GM12878 (cell line): Measurements from ENCODE around the gene RRM2. TPM values are rescaled to one million over a fixed set of nuclear protein-coding genes. Genes with fewer than 3 reads are reported as not detected.
A peak's percentile ranks its signal among the peaks of the same experiment; 100 is the strongest.

Experiments used
- BHLHE40 ChIP-seq, 2 experiments: fragments of 450-650 bp in 1 of 2; IDR thresholded peaks; 2 replicates each; pipeline ENCODE4 v1.6.1; 2011 to 2017; ENCODE audit warnings: low read depth in 2 of 2, borderline replicate concordance in 1 of 2, improper control_type of control experiment in 1 of 2, low read length in 1 of 2, mild to moderate bottlenecking in 1 of 2
- CBFB ChIP-seq: IDR thresholded peaks from 2 replicates; pipeline ENCODE4 v1.6.1; 2016; ENCODE audit warnings: antibody characterized with exemption, low read depth
- CHD1 ChIP-seq: IDR thresholded peaks from 2 replicates; pipeline ENCODE4 v1.6.1; 2012; ENCODE audit warnings: low read depth, low read length, improper control_type of control experiment
- E2F8 ChIP-seq: fragments of 450-650 bp; IDR thresholded peaks from 2 replicates; pipeline ENCODE4 v1.6.1; 2018; ENCODE audit warnings: mild to moderate bottlenecking, low read depth, moderate library complexity; ENCODE audit not compliant: partially characterized antibody
- FOS ChIP-seq: IDR thresholded peaks from 3 replicates; pipeline ENCODE4 v1.6.1; 2011; ENCODE audit warnings: borderline replicate concordance; ENCODE audit not compliant: insufficient read length; ENCODE audit errors: extremely low read depth
- HDAC6 ChIP-seq: fragments of 200-600 bp; sonication (generic); IDR thresholded peaks from one replicate; pipeline ENCODE4 v1.8.0; 2017; ENCODE audit warnings: antibody characterized with exemption; ENCODE audit not compliant: unreplicated experiment
- MEF2B ChIP-seq: fragments of 450-650 bp; IDR thresholded peaks from 2 replicates; pipeline ENCODE4 v1.6.1; 2018; ENCODE audit warnings: mild to moderate bottlenecking, moderate library complexity; ENCODE audit not compliant: partially characterized antibody, poor library complexity, severe bottlenecking
- NBN ChIP-seq: fragments of 450-650 bp; IDR thresholded peaks from 2 replicates; pipeline ENCODE4 v1.6.1; 2016
- NFYB ChIP-seq: IDR thresholded peaks from 2 replicates; pipeline ENCODE4 v1.6.1; 2011; ENCODE audit warnings: low read depth, mild to moderate bottlenecking, low read length, improper control_type of control experiment, moderate library complexity; ENCODE audit not compliant: insufficient read depth
- PRDM15 ChIP-seq: fragments of 450-650 bp; formaldehyde crosslinking; IDR thresholded peaks from 2 replicates; pipeline ENCODE4 v1.4.0; 2020; ENCODE audit warnings: mild to moderate bottlenecking, moderate library complexity
- RAD21 ChIP-seq: IDR thresholded peaks from 2 replicates; pipeline ENCODE4 v1.6.1; 2011; ENCODE audit warnings: mild to moderate bottlenecking, low read depth, low read length, moderate library complexity; ENCODE audit not compliant: insufficient read depth
- SIN3A ChIP-seq: IDR thresholded peaks from 2 replicates; pipeline ENCODE4 v1.6.1; 2012; ENCODE audit warnings: low read depth, low read length, improper control_type of control experiment
- SIX5 ChIP-seq: IDR thresholded peaks from 2 replicates; pipeline ENCODE4 v1.6.1; 2011; ENCODE audit warnings: mild to moderate bottlenecking, low read depth, low read length, moderate library complexity; ENCODE audit not compliant: severe bottlenecking
- SPI1 ChIP-seq: IDR thresholded peaks from 2 replicates; pipeline ENCODE4 v1.6.1; 2011; ENCODE audit warnings: low read depth, mild to moderate bottlenecking, low read length, moderate library complexity, borderline replicate concordance; ENCODE audit not compliant: insufficient read depth
- SUPT20H ChIP-seq: IDR thresholded peaks from 2 replicates; pipeline ENCODE4 v1.6.1; 2011; ENCODE audit warnings: low read depth, mild to moderate bottlenecking, low read length, moderate library complexity, borderline replicate concordance; ENCODE audit not compliant: control insufficient read depth
- TCF3 ChIP-seq: IDR thresholded peaks from 2 replicates; pipeline ENCODE4 v1.6.1; 2012; ENCODE audit warnings: low read depth, mild to moderate bottlenecking, low read length, borderline replicate concordance; ENCODE audit not compliant: insufficient read depth
- YBX1 ChIP-seq: fragments of 450-650 bp; IDR thresholded peaks from 2 replicates; pipeline ENCODE4 v1.6.1; 2016; ENCODE audit warnings: antibody characterized with exemption
- ZBTB33 ChIP-seq: fragments of 450-650 bp; IDR thresholded peaks from 2 replicates; pipeline ENCODE4 v1.6.1; 2017; ENCODE audit warnings: mild to moderate bottlenecking
- polyA plus RNA-seq, 11 experiments: library from polyadenylated mRNA; depleted of rRNA in 4 of 11; unstranded in 6 of 11; stranded (reverse) in 5 of 11; fragments of >200 nt; fragmentation: Nextera tagmentation in 4 of 11; fragmentation: Illumina TruSeq in 1 of 11; extraction: Ambion mirVana in 4 of 11; extraction: Trizol in 1 of 11; gene quantifications; 1 replicate in 1 of 11; 2 replicates in 10 of 11; pipeline versions ENCODE4 v1.2.1 to v1.2.3, GENCODE V29; 2011 to 2016; ENCODE audit warnings: inconsistent platforms in 2 of 11, missing spikeins in 2 of 11, low read depth in 1 of 11
- total RNA-seq, 4 experiments: library from RNA; depleted of rRNA in 3 of 4; stranded (reverse); fragments of >200 nt in 3 of 4; fragmentation: Illumina TruSeq in 1 of 4; extraction: Trizol in 1 of 4; gene quantifications; 2 replicates each; pipeline versions ENCODE4 v1.2.1 to v1.2.3, GENCODE V29; 2013 to 2021
- TF ChIP-seq, protein P1 (sequence below): fragments of 450-650 bp; IDR thresholded peaks from 2 replicates; pipeline ENCODE4 v1.6.1; 2014; ENCODE audit warnings: mild to moderate bottlenecking

Gene RRM2
- total and polyA plus RNA-seq, 10 of the 15 experiments (the other 5 are each of a cell fraction or from before 2014, with no cell fraction given) = 54.4 to 771 (median 159) TPM

DNA sequence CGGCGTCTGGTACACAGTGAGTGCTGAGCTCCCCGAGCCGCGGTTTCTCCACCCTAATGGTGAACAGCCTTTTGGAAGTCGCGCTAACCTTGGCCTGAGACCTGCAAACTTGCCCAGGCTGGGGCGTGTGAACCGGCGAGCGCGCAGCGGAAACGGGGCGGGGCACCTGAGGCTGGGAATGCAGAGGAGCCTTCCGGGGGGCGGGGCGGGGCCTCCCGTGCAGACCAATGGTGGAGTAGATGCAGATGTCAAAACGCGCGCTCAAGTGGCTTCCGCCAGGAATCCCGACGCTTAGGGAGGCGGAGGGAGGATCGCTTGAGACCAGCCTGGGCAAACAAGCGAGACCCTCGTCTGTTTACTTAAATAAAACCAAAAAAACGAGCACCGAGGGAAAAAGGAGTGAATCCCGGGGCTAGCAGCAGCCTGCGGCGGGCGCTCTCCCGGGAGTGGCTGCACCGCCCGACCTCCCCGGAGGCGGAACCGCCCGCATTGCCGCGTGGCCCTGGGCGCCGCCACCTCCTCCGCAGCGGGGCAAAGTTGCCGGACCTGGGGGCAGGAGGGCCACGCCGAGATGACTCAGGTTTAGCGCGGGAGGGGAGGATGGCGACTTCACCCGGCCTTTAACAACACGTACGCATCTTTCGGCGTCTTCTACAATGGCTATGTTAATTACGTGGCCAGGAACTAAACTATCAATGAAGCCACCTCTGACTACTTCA lies 2.2 kb upstream of the RRM2 start (continued):
- TF ChIP-seq PRDM15 (CRISPR knock-in tag) = no peak
- peak; percentile 74; the same call in 1 of the 2 replicates for TF ChIP-seq NFYB
- TF ChIP-seq YBX1 = no peak
- peak; percentile 81 for TF ChIP-seq SIN3A
- no peak for TF ChIP-seq CHD1
- no peak for TF ChIP-seq RAD21
- TF ChIP-seq FOS = no peak
- no peak for TF ChIP-seq MEF2B
- TF ChIP-seq SPI1 = no peak
- TF ChIP-seq SIX5 = no peak
- peak; percentile 35 for TF ChIP-seq HDAC6
- no peak; the same call in 1 of the 2 replicates for TF ChIP-seq TCF3
- TF ChIP-seq SUPT20H = no peak
- TF ChIP-seq, protein P1, sequence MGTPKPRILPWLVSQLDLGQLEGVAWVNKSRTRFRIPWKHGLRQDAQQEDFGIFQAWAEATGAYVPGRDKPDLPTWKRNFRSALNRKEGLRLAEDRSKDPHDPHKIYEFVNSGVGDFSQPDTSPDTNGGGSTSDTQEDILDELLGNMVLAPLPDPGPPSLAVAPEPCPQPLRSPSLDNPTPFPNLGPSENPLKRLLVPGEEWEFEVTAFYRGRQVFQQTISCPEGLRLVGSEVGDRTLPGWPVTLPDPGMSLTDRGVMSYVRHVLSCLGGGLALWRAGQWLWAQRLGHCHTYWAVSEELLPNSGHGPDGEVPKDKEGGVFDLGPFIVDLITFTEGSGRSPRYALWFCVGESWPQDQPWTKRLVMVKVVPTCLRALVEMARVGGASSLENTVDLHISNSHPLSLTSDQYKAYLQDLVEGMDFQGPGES = no peak
- TF ChIP-seq ZBTB33 = no peak
- peak; percentile 57 for TF ChIP-seq CBFB
- TF ChIP-seq NBN = peak; percentile 16; the same call in 1 of the 2 replicates
- TF ChIP-seq E2F8 = no peak
- TF ChIP-seq BHLHE40 (IDR thresholded peaks at IDR 0.05; ENCODE audit: borderline replicate concordance in 1 of 2, low read depth in 2 of 2, low read length in 1 of 2) = peak; percentile 20 to 55; a peak in 2 of 4 replicates
